Adrenal gland (tissue), 5 donors: ENCODE data around the gene TSPYL1.

Experiments
- CTCF ChIP-seq, 6 experiments: fragments of 450-650 bp in 4 of 6; fragments of 200-600 bp in 2 of 6; sonication (generic) in 1 of 6; IDR thresholded peaks; 1 replicate in 5 of 6; 2 replicates in 1 of 6; pipeline versions ENCODE4 v1.5.1 to v1.8.0; 2016 to 2021; ENCODE audit warnings: antibody characterized with exemption in 6 of 6, mild to moderate bottlenecking in 2 of 6, moderate library complexity in 1 of 6
- POLR2A ChIP-seq, 2 donors: fragments of 450-650 bp; IDR thresholded peaks; one replicate each; pipeline ENCODE4 v1.6.1; 2017; ENCODE audit warnings: antibody characterized with exemption in 2 of 2, mild to moderate bottlenecking in 2 of 2, moderate library complexity in 1 of 2
- donor health status: DM: no; HTN: no; CAD: no.

GRCh38 chr6:116327803-116328527, 48.2 kb upstream of the TSPYL1 start:
- TF ChIP-seq CTCF (IDR thresholded peaks at IDR 0.05) (no peak), POLR2A (IDR thresholded peaks at IDR 0.05) (no peak)
